ENCODE data around the gene USP48. TPM values are rescaled to one million over a fixed set of nuclear protein-coding genes. Genes with fewer than 3 reads are reported as not detected.

Gene USP48
- polyA plus RNA-seq, 2 of the 4 experiments (the other 2 are of a cell fraction) = 22.8 to 27.4 TPM

DNA sequence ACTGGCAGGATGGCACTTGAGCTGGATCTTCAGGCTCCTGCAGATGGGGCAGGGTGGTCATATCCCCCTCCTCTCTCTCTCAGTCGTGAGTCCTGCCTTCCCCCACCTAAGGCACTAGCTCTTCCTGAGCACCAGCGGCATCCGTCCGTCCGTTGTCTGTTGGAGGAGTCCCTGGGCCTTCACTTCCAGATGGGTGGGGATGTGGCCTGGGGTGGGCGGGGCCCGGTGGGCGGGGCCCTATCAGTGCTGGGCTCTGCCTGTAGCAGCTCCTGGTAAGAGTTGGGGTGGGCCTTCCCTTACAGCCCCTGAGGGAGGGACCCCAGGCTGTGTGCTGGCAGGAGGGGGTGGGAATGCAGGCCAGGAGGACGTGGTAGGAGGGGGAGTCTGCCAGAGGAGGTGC is 39.4 kb upstream of the USP48 start:
- WGBS (ENCODE audit: missing lambda C conversion rate) = 86% methylated on average over 4 of the region's 9 CpGs
- CTCF ChIA-PET = interaction anchor here (1.0 to 1.1 kb wide), 2 partner anchors 18 to 251 kb away, joined by 3 to 4 read pairs; no protein-coding TSS in a partner anchor
- POLR2A ChIA-PET = no interaction called here
- H3K9me3 ChIP-seq = no peaks in the 10 kb centered on the region
- H3K4me3 ChIP-seq = no peak overlapping the region
- H3K4me1 ChIP-seq = no peaks in the 10 kb centered on the region
- TF ChIP-seq FOSB (CRISPR knock-in tag; IDR thresholded peaks at IDR 0.05) (no peak), BCL3 (IDR thresholded peaks at IDR 0.05) (no peak)
- no peak overlapping the region for H3K4me2 ChIP-seq
- ATAC-seq (peak; percentile 51 to 62; a peak in 4 of 6 replicates), DNase-seq (ENCODE audit: low read depth in 1 of 2, low spot score in 1 of 2) (no peak), FAIRE-seq (no peak)
- H3K27ac ChIP-seq = no peak overlapping the region

GRCh38 chr1:21821385-21822019 is 38.6 kb upstream of the USP48 start:
- POLR2A ChIA-PET = no interaction called here
- CTCF ChIA-PET = interaction anchor here (0.6 to 1.0 kb wide), 3 partner anchors 11 to 1300 kb away, joined by 3 read pairs; no protein-coding TSS in a partner anchor
- 97% methylated on average over 4 of the region's 11 CpGs for WGBS (ENCODE audit: missing lambda C conversion rate)

GRCh38 chr1:21820597-21821232 is 37.8 kb upstream of the USP48 start:
- H3K4me2 ChIP-seq = no peak overlapping the region
- no peak overlapping the region for H3K27ac ChIP-seq
- CTCF ChIA-PET = interaction anchor here (0.6 to 1.0 kb wide), 2 partner anchors 10 to 1299 kb away, joined by 3 read pairs; no protein-coding TSS in a partner anchor
- H3K4me1 ChIP-seq = no peaks in the 10 kb centered on the region
- FAIRE-seq (no peak), DNase-seq (ENCODE audit: low read depth in 1 of 2, low spot score in 1 of 2) (no peak), ATAC-seq (no peak)
- H3K9me3 ChIP-seq = no peaks in the 10 kb centered on the region
- H3K4me3 ChIP-seq = no peak overlapping the region
- POLR2A ChIA-PET = no interaction called here
- WGBS (ENCODE audit: missing lambda C conversion rate) = 98% methylated on average over 9 of the region's 9 CpGs
- TF ChIP-seq NPAS2 (CRISPR knock-in tag; IDR thresholded peaks at IDR 0.05; ENCODE audit: borderline replicate concordance) (no peak), TFCP2L1 (CRISPR knock-in tag; IDR thresholded peaks at IDR 0.05) (no peak), ESRRA (IDR thresholded peaks at IDR 0.05; ENCODE audit: borderline replicate concordance, low read length) (no peak), CTCF (IDR thresholded peaks at IDR 0.05) (no peak), MAFK (IDR thresholded peaks at IDR 0.05; ENCODE audit: partially characterized antibody) (no peak), GATA3 (IDR thresholded peaks at IDR 0.05; ENCODE audit: borderline replicate concordance) (no peak), RNF2 (IDR thresholded peaks at IDR 0.05; ENCODE audit: borderline replicate concordance, low read depth) (no peak), HDAC2 (IDR thresholded peaks at IDR 0.05) (no peak), HOXA7 (CRISPR knock-in tag; IDR thresholded peaks at IDR 0.05) (no peak), CBX8 (IDR thresholded peaks at IDR 0.05) (no peak), KDM1A (IDR thresholded peaks at IDR 0.05; ENCODE audit: low read depth) (no peak)
- TF ChIP-seq, protein P1, sequence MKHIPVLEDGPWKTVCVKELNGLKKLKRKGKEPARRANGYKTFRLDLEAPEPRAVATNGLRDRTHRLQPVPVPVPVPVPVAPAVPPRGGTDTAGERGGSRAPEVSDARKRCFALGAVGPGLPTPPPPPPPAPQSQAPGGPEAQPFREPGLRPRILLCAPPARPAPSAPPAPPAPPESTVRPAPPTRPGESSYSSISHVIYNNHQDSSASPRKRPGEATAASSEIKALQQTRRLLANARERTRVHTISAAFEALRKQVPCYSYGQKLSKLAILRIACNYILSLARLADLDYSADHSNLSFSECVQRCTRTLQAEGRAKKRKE (CRISPR knock-in tag; IDR thresholded peaks at IDR 0.05; ENCODE audit: low read depth) = no peak

More at GRCh38 chr1:21821385-21822019, 38.6 kb upstream of the USP48 start:
- no peak for DNase-seq (ENCODE audit: low read depth in 1 of 2, low spot score in 1 of 2)
- Histone ChIP-seq H3K4me2 (no peak overlapping the region), H3K4me1 (no peaks in the 10 kb centered on the region), H3K27ac (no peak overlapping the region), H3K4me3 (no peak overlapping the region), H3K9me3 (no peaks in the 10 kb centered on the region)
- no peak for TF ChIP-seq TFCP2L1 (CRISPR knock-in tag; IDR thresholded peaks at IDR 0.05)
- TF ChIP-seq JUN (IDR thresholded peaks at IDR 0.05) = no peak
- no peak for TF ChIP-seq HMGXB4 (CRISPR knock-in tag; IDR thresholded peaks at IDR 0.05; ENCODE audit: borderline replicate concordance)
- no peak for TF ChIP-seq HEYL (CRISPR knock-in tag; IDR thresholded peaks at IDR 0.05)
- TF ChIP-seq FOXS1 (CRISPR knock-in tag; IDR thresholded peaks at IDR 0.05) = no peak
- no peak for TF ChIP-seq MAX (IDR thresholded peaks at IDR 0.05)
- TF ChIP-seq MAZ (IDR thresholded peaks at IDR 0.05; ENCODE audit: borderline replicate concordance, low read depth, low read length) = no peak
- no peak for TF ChIP-seq FOSL2 (IDR thresholded peaks at IDR 0.05)
- no peak for TF ChIP-seq FOSL2 (CRISPR knock-in tag; IDR thresholded peaks at IDR 0.05)
- TF ChIP-seq ELK1 (IDR thresholded peaks at IDR 0.05; ENCODE audit: low read depth, low read length) = no peak
- no peak for TF ChIP-seq RFX5 (IDR thresholded peaks at IDR 0.05)
- TF ChIP-seq EHF (CRISPR knock-in tag; IDR thresholded peaks at IDR 0.05) = no peak
- no peak for TF ChIP-seq ZFP36 (IDR thresholded peaks at IDR 0.05; ENCODE audit: borderline replicate concordance, partially characterized antibody)
- TF ChIP-seq SREBF2 (IDR thresholded peaks at IDR 0.05) = no peak
- TF ChIP-seq RNF2 (IDR thresholded peaks at IDR 0.05; ENCODE audit: borderline replicate concordance, low read depth) = no peak
- TF ChIP-seq NR3C1 (IDR thresholded peaks at IDR 0.05) = no peak
- TF ChIP-seq CEBPB (IDR thresholded peaks at IDR 0.05) = no peak
- no peak for ATAC-seq
- FAIRE-seq = no peak
